Hematopoietic multipotent progenitor cell treated with erythropoietin and hydrocortisone succinate and interleukin-3 and kit ligand, for 17 days (in vitro differentiated cells): ENCODE data around the gene DERL3.

Experiments
- DNase-seq: peaks from one replicate; pipeline ENCODE4 v3.0.0-alpha.2; 2015; ENCODE audit warnings: low spot score

DERL3 gene

GRCh38 chr22:23801886-23802377 lies 36.9 kb downstream of the DERL3 start:
- DNase-seq, result no peak

- no peak for DNase-seq
Observed at GRCh38 chr22:23801238-23801821, 37.5 kb downstream of the DERL3 start.

GRCh38 chr22:23800297-23801237 lies 38.2 kb downstream of the DERL3 start:
- DNase-seq, result no peak

- no peak for DNase-seq
Observed at GRCh38 chr22:23796461-23796860, 42.3 kb downstream of the DERL3 start.

GRCh38 chr22:23793326-23793725 lies 45.5 kb downstream of the DERL3 start:
- no peak for DNase-seq

GRCh38 chr22:23791738-23792645 lies 46.8 kb downstream of the DERL3 start:
- no peak for DNase-seq

- DNase-seq, result no peak
Observed at GRCh38 chr22:23790819-23791737, 47.7 kb downstream of the DERL3 start.

- DNase-seq, result no peak
Observed at GRCh38 chr22:23789638-23790037, 49.2 kb downstream of the DERL3 start.

GRCh38 chr22:23789121-23789520 lies 49.7 kb downstream of the DERL3 start:
- DNase-seq, result no peak

- no peak for DNase-seq
Observed at GRCh38 chr22:23787910-23788309, 50.9 kb downstream of the DERL3 start.

GRCh38 chr22:23787600-23787896 lies 51.3 kb downstream of the DERL3 start:
- DNase-seq, result no peak

GRCh38 chr22:23786752-23787599 lies 51.8 kb downstream of the DERL3 start, which contains the start of gene SMARCB1:
Gene SMARCB1, plus strand, starts transcription at chr22:23786966. Its CDS starts 204 bp downstream, at chr22:23787170.
- peak; percentile 76 for DNase-seq

- DNase-seq, result no peak
Observed at GRCh38 chr22:23786261-23786710, 52.5 kb downstream of the DERL3 start.
